Activated T-cell treated with anti-CD3 and anti-CD28 coated beads for 48 hours (primary cell): ENCODE data around the gene RHBDD3.
A peak's percentile ranks its signal among the peaks of the same experiment; 100 is the strongest.
"Not testable (repeated sequence)": the region's sequence is repeated elsewhere in the genome, so short reads cannot be mapped to it uniquely, and the experiment has no call there.

Source experiments
- DNase-seq: peaks from one replicate; pipeline ENCODE4 v3.0.0-alpha.2; 2020; ENCODE audit warnings: low read depth

The RHBDD3 gene

GRCh38 chr22:29247891-29248290 lies 19.9 kb downstream of the RHBDD3 start:
- not testable (repeated sequence) for DNase-seq

- peak; percentile 56 for DNase-seq
Observed at GRCh38 chr22:29245626-29246385, 22.0 kb downstream of the RHBDD3 start.

GRCh38 chr22:29244785-29245625 lies 22.8 kb downstream of the RHBDD3 start:
- no peak for DNase-seq

GRCh38 chr22:29243874-29244446 lies 23.8 kb downstream of the RHBDD3 start:
- DNase-seq = no peak

GRCh38 chr22:29240481-29240880 lies 27.3 kb downstream of the RHBDD3 start:
- not testable (repeated sequence) for DNase-seq

- DNase-seq = no peak
Observed at GRCh38 chr22:29233277-29233877, 34.4 kb downstream of the RHBDD3 start.

GRCh38 chr22:29231971-29232959 lies 35.5 kb downstream of the RHBDD3 start:
- DNase-seq = no peak

GRCh38 chr22:29230972-29231875 lies 36.6 kb downstream of the RHBDD3 start:
- no peak for DNase-seq

- no peak for DNase-seq
Observed at GRCh38 chr22:29226351-29226981, 41.3 kb downstream of the RHBDD3 start.

GRCh38 chr22:29225422-29226090 lies 42.2 kb downstream of the RHBDD3 start:
- no peak for DNase-seq

GRCh38 chr22:29224859-29225410 lies 42.8 kb downstream of the RHBDD3 start:
- no peak for DNase-seq

GRCh38 chr22:29224121-29224858 lies 43.5 kb downstream of the RHBDD3 start:
- DNase-seq = no peak

- no peak for DNase-seq
Observed at GRCh38 chr22:29219881-29220670, 47.7 kb downstream of the RHBDD3 start.

- DNase-seq = not testable (repeated sequence)
Observed at GRCh38 chr22:29219409-29219782, 48.4 kb downstream of the RHBDD3 start.

GRCh38 chr22:29218758-29219408 lies 48.9 kb downstream of the RHBDD3 start:
- no peak for DNase-seq
